Posterior vena cava (tissue), 2 donors: Measurements from ENCODE around the gene NSMCE1. TPM values are rescaled to one million over a fixed set of nuclear protein-coding genes. Genes with fewer than 3 reads are reported as not detected.
A peak's percentile ranks its signal among the peaks of the same experiment; 100 is the strongest.

ENCODE experiments used
- DNase-seq: peaks from one replicate; pipeline ENCODE4 v3.0.0-alpha.2; 2020; ENCODE audit warnings: low spot score
- intact Hi-C, 2 donors: fragments of 100-400 bp; cut with DNase I; formaldehyde crosslinking; loops; one replicate each; pipeline versions ENCODE4 v1.14.1 to v1.14.2; 2022 to 2023
- total RNA-seq, 2 donors: library from RNA; stranded (reverse); fragmentation: NEBNext Ultra II Directional; extraction: Animal tissue kit (Norgen Biotek cat#: 25700); gene quantifications; one replicate each; pipeline ENCODE4 v1.2.1, GENCODE V29; 2021
- donor health status: DM: yes; HTN: yes; CAD: no.
- donor health status: DM: yes; HTN: yes; CAD: no.

The NSMCE1 gene
- total RNA-seq, 2 donors from 2014 or later = 45.3 to 52.0 TPM

- intact Hi-C loops = loop anchor here in 1 of 2 donors (10.0 kb wide), 3 partner anchors 77 to 217 kb away; partner anchors contain the start of gene IL4R
- DNase-seq = peak; percentile 82
These were observed 31.2 kb downstream of the NSMCE1 start for GRCh38 chr16:27237219-27238015.

- intact Hi-C loops = loop anchor here in 1 of 2 donors (10.0 kb wide), 3 partner anchors 78 to 218 kb away; partner anchors contain the start of gene IL4R
These were observed 31.8 kb downstream of the NSMCE1 start for GRCh38 chr16:27236635-27237218.

GRCh38 chr16:27235938-27236245 is 32.7 kb downstream of the NSMCE1 start:
- intact Hi-C loops = loop anchor here in 1 of 2 donors (10.0 kb wide), 3 partner anchors 79 to 219 kb away; partner anchors contain the start of gene IL4R
- DNase-seq = peak; percentile 64

More at GRCh38 chr16:27236635-27237218, 31.8 kb downstream of the NSMCE1 start:
- no peak for DNase-seq

- intact Hi-C loops = loop anchor here in 1 of 2 donors (10.0 kb wide), 3 partner anchors 80 to 220 kb away; partner anchors contain the start of gene IL4R
- DNase-seq = peak; percentile 97
These were observed 33.3 kb downstream of the NSMCE1 start for GRCh38 chr16:27235055-27235937.

- intact Hi-C loops = loop anchor here (5.0 to 10.0 kb wide), 4 partner anchors 80 to 220 kb away; partner anchors contain the start of gene IL4R (in 1 of the 2)
- peak; percentile 67 for DNase-seq
These were observed 34.0 kb downstream of the NSMCE1 start for GRCh38 chr16:27234603-27235002.

GRCh38 chr16:27234171-27234570 is 34.4 kb downstream of the NSMCE1 start:
- peak; percentile 36 for DNase-seq
- intact Hi-C loops = loop anchor here (5.0 to 10.0 kb wide), 4 partner anchors 81 to 221 kb away; partner anchors contain the start of gene IL4R (in 1 of the 2)

GRCh38 chr16:27233731-27234130 is 34.8 kb downstream of the NSMCE1 start:
- intact Hi-C loops = loop anchor here (5.0 to 10.0 kb wide), 4 partner anchors 81 to 221 kb away; partner anchors contain the start of gene IL4R (in 1 of the 2)
- DNase-seq = peak; percentile 31

- peak; percentile 50 for DNase-seq
- intact Hi-C loops = loop anchor here (5.0 to 10.0 kb wide), 4 partner anchors 82 to 222 kb away; partner anchors contain the start of gene IL4R (in 1 of the 2)
These were observed 35.5 kb downstream of the NSMCE1 start for GRCh38 chr16:27232901-27233625.

GRCh38 chr16:27232061-27232900 is 36.3 kb downstream of the NSMCE1 start:
- intact Hi-C loops = loop anchor here (5.0 to 10.0 kb wide), 4 partner anchors 83 to 223 kb away; partner anchors contain the start of gene IL4R (in 1 of the 2)
- DNase-seq = peak; percentile 89

- intact Hi-C loops = loop anchor here (5.0 to 10.0 kb wide), 4 partner anchors 83 to 223 kb away; partner anchors contain the start of gene IL4R (in 1 of the 2)
- DNase-seq = no peak
These were observed 36.9 kb downstream of the NSMCE1 start for GRCh38 chr16:27231692-27232060.

GRCh38 chr16:27230562-27231001 is 38.0 kb downstream of the NSMCE1 start:
- DNase-seq = peak; percentile 76
- intact Hi-C loops = loop anchor here (5.0 to 10.0 kb wide), 4 partner anchors 84 to 224 kb away; partner anchors contain the start of gene IL4R (in 1 of the 2)

- intact Hi-C loops = loop anchor here (5.0 to 10.0 kb wide), 4 partner anchors 85 to 225 kb away; partner anchors contain the start of gene IL4R (in 1 of the 2)
- DNase-seq = peak; percentile 79
These were observed 38.6 kb downstream of the NSMCE1 start for GRCh38 chr16:27229891-27230470.

- intact Hi-C loops = loop anchor here in 1 of 2 donors (10.0 kb wide), 1 partner anchor 226 kb away; no protein-coding TSS in a partner anchor
- peak; percentile 78 for DNase-seq
These were observed 39.7 kb downstream of the NSMCE1 start for GRCh38 chr16:27228621-27229501.

GRCh38 chr16:27228045-27228444 is 40.5 kb downstream of the NSMCE1 start:
- no peak for DNase-seq
- intact Hi-C loops = loop anchor here in 1 of 2 donors (10.0 kb wide), 1 partner anchor 227 kb away; no protein-coding TSS in a partner anchor

GRCh38 chr16:27226976-27227705 is 41.4 kb downstream of the NSMCE1 start:
- intact Hi-C loops = loop anchor here in 1 of 2 donors (10.0 kb wide), 1 partner anchor 228 kb away; no protein-coding TSS in a partner anchor

More at GRCh38 chr16:27226976-27227705, 41.4 kb downstream of the NSMCE1 start:
- peak; percentile 72 for DNase-seq
